ENCODE measurements around the gene CYP27B1.

GRCh38 chr12:57725851-57726150, 41.1 kb downstream of the CYP27B1 start:
- TF ChIP-seq CTCF (IDR thresholded peaks at IDR 0.05) (no peak), POLR2A (IDR thresholded peaks at IDR 0.05) (no peak)
